HG02610 (cell line): ENCODE results near the gene RNF169.
A peak's percentile ranks its signal among the peaks of the same experiment; 100 is the strongest.

Source experiments
- ATAC-seq: cut with Tn5 transposase; IDR thresholded peaks from one replicate; pipeline ENCODE4 v1.9.1; 2021; ENCODE audit warnings: mild to moderate bottlenecking, moderate library complexity; ENCODE audit not compliant: unreplicated experiment

Gene RNF169

DNA sequence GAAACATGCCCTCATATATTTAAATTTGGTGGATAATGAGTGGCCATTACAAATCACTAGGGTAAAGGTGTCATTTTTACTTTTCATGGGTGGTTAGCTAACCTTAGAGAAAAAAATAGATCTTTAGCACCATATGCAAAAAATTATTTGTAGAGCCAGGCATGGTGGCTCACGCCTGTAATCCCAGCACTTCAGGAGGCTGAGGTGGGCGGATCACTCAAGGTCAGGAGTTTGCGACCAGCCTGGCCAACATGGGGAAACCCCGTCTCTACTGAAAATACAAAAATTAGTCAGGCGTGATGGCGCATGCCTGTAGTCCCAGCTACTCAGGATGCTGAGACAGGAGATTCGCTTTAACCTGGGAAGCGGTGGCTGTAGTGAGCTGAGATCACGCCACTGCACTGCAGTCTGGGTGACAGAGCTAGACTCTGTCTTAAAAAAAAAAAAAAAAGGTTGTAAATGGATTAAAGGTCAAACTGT lies 19.6 kb downstream of the RNF169 start:
- ATAC-seq, result peak; percentile 70

DNA sequence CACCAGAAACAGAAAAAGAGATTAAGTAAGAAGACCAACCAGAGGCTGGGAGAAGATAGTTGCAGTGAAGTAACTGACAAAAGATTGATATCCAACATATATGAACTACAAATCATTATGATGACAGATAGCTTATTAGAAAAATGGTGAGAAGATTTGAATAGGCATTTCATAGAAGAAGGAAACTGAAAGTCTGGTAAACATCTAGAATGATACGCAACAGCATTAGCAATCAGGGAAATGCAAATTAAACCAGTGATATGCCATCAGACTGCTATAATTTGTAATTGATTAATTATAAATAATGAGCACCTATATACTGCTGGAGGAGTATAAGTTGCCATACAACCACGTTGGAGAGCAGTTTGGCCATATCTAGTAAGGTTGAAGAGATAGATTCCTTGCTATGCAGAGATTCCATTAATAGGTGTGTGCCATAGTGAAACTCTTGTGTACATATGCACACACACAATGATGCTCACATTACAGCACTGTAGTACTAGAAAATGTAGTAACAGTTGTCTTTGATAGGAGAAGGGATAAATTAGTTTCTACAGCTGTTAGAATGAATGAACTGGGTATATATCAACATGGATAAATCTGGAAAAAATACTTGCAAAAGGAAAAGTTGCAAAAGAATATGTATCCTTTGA lies 20.5 kb downstream of the RNF169 start:
- ATAC-seq, result no peak

DNA sequence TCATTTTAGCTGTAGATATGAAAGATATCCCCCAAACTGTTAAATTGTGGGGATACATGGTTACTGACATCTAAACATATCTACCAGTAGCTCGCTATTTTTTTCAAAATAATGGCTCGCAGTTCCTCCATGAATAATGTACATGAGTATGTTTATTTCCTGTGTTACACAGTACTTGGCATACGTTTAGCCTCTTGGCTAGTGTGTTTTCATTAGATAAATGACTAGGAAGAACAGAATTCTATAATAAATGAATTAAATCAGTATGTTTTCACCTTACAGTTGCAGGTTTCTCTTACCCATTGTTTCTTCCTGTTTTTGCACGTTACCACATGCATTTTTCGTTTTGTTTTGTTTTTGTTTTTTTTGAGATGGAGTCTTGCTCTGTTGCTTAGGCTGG lies 21.8 kb downstream of the RNF169 start:
- ATAC-seq, result no peak

DNA sequence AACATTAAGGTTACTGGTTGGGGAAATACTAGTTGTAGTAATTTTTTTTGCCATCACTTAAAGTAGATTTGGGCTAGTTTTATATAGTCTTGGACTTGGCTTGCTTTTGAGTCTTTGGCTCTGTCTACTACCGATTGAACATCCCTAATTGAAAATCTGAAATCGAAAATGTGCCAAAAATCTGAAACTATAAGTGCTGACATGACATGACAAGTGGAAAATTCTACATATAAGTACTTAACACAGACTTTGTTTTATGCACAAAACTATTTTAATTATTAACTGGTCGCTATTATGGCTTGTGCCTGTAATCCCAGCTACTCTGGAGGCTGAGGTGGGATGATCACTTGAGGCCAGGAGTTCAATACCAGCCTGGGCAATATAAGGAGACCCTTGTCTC lies 22.5 kb downstream of the RNF169 start:
- no peak for ATAC-seq

DNA sequence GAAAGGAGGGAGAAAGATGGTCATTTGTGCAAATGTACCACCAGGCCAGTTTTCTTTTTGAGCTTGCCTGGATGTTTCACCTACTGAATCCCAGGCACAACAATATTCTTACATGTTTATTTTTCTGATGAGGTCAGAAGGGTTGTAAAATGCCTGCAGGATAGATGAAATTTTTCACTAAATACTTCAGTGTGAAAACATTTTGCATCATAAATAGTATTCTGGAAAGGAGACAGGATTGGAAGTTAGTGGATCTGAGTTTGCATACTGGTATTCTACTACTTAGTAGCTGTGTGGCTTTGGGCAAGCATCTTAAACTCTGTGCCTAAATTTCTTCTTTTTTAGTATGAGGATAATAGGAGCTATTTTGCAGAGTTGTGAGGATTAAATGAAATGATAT lies 24.8 kb downstream of the RNF169 start:
- no peak for ATAC-seq

DNA sequence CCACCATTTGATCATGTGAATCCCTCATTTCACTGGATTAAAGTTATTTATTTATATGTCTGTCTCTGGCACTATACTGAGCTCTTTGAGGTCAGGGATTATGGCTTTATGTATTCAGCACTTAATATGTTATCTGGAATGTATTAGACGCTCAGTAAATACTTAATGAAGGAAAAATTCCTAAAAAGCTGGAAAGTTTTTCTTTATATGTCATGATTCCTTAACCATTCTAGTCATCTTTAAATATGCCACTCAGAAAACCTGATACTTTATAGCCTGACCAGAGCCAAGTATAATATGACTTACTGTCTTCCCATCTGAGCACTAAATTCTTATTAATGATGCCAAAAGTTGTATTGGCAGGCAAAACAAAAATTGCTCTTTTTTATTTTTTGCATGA lies 27.1 kb downstream of the RNF169 start:
- no peak for ATAC-seq

DNA sequence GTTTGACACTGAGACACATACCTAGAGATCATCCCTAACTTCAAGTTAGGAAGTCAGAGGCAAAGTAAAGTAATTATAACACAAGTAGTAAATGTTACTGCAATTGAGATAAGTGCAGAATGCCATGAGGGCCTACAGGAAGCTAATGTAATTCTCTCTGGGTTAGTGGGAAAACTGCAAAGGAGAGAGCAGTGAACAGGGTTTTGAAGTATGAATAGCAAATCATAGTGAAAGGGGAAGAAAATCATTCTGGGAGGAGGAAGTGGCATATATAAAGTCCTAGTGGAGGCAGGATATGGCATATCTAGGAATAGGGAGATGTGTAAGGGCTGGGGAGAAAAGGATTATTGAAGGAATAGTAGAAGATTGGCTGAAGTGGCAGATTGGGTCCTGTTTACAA lies 27.9 kb downstream of the RNF169 start:
- no peak for ATAC-seq

DNA sequence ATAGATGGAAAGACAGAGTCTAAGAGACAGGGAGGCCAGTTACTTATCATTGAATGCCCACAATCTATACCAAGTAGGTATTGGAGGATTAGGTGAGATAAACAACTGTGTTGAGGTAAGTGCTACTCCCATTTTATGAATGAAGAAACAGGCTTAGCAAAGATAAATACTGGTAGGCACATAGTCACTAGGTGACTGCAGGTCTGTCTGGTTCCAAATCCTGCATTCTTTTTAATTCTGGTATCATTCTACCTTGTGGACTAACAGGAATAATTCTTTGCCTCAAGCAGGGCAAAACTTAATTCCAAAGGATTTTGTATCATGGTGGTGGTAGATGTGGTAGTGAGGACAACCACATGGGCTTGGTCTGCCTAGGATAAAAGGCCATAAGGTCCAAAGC lies 28.4 kb downstream of the RNF169 start:
- ATAC-seq, result no peak

DNA sequence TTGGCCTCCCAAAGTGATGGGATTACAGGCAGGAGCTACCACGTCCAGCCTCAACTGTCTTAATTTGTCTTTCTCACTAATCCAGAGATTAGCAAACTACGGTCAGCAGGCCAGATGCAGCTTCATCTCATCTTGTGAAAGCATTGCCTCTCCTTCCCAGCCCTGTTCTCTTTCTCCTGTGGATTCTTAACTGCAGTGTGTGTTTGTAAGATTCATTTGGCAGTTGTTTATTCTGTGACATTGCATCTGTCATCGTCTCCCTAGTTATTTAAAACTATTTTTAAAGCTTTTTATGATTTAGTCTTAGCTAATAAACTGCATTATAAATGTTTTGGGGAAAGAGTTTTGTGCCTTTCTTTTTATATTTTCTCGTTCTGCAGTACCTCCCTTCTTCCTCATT lies 29.2 kb downstream of the RNF169 start:
- no peak for ATAC-seq

DNA sequence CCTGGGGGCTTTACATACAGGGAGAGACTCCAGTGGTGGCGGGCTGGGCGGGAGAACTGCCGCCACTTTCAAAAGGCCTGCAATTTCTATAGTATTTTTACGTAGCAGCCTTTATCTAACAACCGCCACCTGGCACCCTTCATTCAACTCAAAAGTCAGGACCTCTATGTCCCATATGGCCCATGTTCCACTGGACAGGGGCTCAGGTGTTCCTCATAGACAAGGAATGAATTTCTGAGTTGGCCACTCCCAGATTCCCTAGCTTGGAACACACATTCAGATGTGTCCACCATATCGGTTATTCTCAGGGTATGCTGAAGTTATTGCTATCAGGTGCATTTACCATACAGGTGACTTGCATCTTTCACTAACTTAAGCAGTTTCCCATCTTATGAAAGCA lies 29.9 kb downstream of the RNF169 start:
- no peak for ATAC-seq

DNA sequence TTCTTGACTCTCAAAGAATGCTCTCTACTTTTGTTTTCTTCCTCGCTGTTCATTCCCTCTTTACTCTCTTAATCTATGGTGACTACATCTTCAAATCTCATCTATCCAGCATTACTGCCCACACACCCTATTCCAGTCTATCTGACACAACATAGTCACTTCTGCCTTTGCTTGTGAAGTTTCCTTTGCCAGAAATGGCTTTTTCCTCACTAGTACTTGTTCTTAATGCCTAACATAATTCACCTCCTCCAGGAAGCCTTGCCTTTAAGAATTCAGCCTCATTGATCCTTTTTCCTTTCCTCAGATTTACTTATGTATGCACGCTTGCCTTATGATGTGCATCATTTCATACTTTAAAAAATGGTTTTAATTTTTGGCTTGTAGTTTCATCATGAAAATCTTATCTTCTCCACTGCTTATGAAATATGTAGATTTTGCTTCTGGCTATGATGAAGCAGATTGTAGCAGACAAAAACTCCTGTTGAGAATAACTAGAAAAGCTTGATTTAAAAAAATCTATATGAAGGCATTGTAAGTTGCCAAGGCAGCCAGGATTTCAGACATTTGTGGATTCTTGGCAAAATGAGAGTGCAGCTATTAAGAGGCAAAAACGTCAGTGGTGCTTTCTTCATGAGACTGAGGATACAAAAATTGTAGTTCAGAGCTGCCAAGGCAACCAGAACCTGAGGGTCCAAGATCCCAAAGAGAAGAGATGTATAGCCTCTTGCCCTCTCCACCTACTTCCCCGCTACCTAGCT lies 31.8 kb downstream of the RNF169 start:
- no peak for ATAC-seq

DNA sequence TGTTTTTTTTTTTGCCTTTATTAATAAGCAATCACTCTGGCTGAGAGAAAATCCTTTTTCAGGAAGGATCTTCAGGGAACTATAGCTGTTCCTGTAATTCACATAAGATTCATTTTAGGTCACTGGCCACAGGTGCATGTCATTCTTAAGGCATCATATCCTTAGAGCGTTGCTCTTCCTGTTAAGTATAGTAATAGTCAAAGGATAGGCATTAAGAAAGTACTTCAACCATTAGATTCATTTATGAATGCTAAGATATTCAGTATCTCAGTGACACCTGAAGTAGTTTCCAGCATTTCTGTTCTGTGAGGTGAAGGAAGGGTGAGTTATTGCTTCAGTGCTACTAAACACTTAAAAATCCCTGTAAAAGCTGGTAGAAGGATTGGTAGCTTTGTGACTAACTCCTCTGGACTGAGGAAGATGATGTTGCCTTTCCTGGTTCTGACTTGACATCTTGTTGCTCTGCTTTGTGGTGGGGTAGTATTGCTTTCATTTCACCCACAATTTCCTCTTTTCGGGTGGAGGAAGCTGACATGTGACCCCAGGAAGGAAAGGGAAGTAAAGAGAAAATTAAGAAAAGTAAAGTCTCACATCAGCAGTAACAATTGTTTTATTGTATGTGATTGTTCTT lies 34.7 kb downstream of the RNF169 start:
- ATAC-seq, result peak; percentile 72

DNA sequence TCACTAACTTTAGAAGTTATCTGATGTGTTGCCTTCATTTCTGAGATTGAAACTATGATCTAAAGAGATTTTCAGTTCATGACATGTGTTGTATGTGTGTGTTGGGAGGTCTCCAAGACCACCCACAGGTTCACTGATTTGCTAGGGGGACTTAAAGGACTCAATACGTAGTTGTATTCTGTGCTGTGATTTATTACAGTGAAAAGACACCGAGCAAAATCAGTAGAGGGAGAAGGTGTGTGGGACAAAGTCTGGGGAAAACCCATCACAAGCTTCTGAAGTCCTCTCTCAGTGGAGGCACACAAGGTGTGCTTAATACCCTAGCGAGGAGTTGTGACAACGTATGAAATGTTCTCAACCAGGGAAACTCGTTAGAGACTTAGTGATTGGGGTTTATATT lies 35.6 kb downstream of the RNF169 start:
- ATAC-seq, result peak; percentile 66

DNA sequence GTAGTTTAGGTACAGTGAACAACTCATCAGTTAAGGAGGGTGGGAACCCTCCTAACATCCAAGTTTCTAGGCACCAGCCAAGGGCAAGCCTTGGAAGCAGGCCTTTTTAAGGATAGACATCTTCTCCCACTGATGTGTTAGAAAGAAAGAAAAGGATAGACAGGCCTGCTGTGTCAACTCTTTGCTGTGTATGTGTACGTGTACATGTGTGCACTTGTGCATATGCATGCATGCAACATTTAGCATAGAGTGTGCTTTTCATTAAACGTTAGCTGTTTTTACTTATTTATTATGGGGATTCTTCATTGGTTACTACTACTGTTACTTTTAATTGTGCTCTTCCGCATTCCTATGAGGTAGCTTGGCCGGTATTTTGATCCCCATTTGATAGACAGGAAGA lies 36.1 kb downstream of the RNF169 start:
- ATAC-seq, result no peak

DNA sequence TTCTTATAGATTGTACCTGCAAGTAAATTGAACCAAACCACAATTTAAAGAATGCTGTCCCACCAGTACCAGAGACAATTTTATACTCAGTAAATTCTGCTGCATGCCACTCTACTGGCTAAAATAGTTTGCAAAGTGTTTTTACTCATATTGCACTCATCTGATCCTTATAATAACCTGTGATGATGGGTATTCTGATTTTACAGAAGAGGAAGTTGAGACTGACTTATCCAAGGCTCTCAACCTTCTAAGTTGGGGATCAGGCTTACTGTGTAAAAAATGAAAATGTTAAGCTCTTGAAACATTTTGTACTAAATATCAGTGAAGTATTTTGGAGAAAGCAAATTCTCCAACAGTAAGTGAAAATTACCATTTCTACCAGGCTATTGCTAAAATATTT lies 37.9 kb downstream of the RNF169 start:
- no peak for ATAC-seq

DNA sequence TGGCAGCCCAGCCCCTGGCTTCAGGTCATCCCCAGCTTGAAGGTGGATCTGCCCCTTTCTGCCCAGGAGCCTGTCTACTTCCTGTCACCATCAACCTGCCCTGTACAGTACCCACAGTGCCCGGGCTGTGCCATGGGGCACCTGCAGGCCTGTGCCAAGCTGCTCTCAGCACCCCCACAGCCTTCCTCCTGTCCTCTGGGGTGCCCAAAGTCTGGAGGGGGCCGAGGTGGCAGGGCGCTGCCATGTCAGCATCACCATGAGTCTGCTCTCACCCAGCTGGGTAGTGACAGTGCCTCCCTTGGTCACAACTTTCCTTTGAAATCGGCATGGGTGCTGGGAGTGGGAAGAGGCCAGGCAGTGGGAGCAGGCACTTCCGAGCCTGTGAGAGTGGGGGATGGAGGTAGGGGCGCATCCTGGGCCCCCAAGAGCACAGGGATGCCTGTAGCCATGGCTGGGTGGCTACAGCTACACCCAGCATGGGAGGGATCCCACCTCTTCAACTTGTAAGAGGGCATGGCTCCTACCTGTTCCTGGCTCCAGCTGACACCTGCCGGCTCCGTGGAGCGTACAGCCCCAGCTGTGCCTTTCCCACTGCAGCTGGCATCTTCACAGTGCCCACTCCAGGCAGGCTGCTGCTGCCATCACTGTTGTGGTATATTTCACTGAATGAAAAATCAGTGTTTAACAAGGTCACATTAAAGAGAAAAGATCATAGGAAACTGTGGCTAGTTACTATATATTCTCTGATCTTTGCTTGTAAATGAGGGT lies 42.9 kb downstream of the RNF169 start:
- ATAC-seq, result no peak

DNA sequence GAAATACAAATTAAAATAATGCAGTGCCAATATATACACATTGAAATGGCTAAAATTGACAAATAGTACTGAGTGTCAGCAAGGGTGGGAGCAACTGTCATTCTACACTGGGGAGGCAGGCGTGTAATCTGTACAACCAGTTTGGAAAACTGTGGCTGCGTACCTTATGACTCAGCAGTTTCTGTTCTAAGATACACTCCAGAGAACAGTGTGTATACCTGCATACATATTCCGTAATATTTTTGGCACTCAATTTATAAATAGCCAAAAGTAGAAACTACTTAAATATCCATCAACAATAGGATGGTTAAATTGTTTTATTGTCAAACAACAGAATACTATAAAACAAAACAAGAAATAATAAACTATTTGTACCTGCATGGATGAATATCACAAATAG lies 57.6 kb downstream of the RNF169 start:
- no peak for ATAC-seq

DNA sequence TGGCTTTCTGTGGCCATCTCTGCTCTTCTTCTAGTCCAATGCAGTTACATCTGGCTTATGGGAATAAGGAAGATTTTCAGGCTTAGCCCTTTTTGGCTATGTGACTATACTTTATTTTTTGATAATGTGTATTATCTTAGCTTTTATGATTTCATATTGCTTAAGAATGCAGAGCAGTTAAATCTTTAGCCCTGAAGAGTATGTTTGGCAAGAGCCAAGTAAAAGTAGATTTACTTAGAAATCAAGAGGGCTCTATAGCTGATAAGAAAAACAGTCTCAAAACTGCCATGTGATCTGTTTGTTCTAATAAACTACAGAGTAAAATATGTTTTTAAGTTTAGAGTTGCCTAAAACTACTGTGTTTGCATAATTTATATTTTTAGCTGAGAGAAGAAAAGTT lies 61.2 kb downstream of the RNF169 start:
- ATAC-seq, result no peak

DNA sequence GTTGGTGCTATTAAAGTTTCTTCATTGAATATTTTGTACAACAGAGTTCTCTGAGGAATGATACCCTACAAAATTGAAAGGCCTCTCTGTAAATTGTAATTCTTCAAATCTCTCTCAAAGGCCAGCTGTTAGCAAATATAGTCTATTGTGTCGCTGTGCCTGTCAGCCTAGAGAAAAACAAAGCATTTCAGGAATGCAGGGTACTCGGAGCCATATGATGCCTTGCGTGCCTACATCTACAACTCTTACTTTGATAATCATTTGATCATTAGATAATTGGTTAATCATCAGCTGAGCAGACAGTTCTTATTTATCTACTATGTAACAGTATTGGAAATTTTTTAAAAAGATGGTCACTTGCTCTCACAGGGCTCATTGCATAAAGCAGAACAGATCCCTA lies 67.3 kb downstream of the RNF169 start:
- no peak for ATAC-seq

DNA sequence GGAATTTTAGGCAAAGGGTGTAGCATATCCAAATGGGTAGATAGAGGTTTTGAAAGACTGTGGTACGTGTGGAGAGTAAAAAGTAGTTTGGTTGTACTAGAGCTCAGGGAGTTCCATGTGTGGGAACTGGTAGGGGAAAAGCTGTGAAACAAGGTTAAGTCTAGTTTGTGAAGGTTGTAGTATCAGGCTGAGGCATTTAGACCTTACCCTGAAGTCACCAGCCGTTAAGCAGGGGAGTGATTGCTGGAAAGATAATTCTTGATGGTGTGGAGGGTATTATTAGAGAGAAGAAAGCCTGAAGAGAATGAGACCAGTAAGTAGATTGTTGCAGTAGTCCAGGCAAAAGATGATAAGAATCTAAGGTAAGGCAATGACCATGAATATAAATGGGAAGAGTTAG lies 68.0 kb downstream of the RNF169 start:
- no peak for ATAC-seq

DNA sequence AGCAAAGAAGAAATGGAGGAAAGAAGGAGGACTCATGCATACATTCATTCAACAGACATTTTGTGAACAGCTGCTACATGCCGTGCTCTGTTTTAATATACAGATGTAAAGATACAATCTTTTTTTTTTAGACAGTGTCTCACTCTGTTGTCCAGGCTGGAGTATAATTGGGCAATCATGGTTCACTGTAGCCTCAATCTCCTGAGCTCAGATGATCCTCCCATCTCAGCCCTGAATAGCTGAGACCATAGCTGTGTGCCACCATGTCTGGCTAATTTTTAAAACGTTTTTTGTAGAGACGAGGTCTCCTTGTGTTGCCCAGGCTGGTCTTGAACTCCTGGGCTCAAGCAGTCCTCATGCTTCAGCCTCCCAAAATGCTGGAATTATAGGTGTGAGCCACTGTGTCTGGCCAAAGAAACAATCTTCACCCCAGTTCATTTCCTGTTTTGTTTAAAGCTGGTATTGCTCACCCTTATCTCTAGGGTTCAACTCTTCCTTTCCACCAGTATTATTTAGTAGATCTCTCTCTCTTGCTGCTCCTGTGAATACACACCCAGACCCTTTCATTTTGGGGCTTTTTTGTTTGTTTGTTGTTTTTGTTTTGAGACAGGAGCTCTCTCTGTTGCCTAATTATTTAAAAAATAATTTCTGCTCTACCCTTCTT lies 69.8 kb downstream of the RNF169 start:
- ATAC-seq, result no peak
